Measurements from ENCODE around the gene DLST.

The DLST gene

DNA sequence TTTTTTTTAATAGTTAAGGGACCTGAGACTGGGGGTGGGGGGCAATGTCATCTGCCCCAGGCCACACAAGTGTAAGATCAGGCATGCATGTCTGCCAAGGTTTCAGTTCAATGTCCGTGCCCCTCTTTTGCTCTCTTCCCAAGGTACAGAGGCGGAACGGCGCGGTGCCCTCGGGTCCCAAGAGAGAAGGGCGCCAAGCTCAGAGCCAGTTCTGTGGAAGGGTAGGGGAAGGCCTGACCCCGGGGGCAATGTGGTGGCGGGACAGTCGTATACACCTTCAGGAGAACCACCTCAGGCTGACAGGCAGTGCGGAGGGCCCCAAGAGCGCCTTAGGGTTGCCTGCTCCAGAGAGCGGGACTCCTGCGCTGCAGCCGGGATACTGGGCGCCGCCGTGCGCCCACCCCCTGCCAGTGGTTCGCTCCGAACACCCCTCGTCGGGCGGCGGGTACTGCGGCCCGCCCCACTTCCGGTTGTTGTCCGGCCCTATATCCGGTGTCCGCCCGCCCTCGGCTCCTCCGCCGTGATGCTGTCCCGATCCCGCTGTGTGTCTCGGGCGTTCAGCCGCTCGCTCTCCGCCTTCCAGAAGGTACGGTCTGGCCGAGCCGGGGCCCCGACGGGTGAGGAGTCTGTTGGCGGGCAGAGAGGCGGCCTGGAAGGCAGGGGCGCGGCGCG lies at the start of gene DLST:
Gene DLST (plus strand): TSS at position 486 of the 672 bp plus-strand sequence. CDS start 38 bp downstream, at position 524.
- DNase-seq, result peak; percentile 64 to 94

DNA sequence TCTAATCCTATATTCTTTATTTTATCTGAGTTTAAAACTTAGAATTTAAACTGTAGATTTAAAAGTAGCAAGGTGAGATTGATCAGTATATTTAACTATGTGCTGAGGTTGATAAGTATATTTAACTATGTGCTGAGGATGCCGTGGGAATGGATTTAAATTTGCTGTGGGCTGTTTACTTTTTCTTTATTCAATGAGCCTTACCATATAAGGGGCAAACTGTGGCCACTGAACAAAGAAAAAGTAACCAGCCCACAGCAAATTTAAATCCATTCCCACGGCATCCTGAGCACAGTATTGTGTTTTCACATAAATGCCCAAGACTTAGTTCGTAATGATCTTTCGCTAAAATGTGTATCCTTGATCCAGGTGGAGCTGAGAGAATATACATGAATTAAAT lies 48.9 kb upstream of the DLST start:
- DNase-seq, result no peak

DNA sequence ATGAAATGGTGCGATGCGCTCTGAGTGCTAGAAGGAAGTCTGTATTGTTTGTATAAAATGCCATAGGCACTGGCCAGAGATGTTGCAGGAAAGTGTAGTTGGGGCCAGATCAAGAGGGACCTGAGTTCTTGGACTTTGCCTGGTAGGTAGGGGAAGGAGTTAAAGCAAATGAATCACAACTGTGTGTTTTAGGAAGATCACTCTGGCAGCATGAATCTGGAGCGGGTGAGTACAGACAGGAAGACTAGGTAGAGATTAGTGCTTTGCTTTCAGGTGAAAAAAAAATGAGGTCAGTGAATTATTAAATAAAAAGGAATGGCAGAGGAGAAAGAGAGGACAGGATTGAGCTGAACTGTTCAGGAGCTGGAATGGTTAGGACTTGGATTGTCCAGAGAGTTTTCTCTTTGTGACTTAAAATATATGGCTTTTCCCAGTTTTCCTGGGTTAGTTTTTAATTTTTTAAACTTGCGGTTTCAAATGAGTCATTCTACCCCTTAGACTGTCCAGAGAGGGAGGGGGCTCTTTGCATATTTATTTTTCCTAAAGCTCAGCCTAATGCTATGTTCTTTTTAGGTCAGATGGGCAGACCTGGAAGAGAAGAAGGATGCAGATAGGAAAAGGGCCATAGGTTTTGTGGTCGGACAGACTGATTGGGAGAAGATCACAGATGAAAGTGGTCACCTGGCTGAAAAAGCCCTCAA lies 46.9 kb upstream of the DLST start:
- DNase-seq, result no peak

DNA sequence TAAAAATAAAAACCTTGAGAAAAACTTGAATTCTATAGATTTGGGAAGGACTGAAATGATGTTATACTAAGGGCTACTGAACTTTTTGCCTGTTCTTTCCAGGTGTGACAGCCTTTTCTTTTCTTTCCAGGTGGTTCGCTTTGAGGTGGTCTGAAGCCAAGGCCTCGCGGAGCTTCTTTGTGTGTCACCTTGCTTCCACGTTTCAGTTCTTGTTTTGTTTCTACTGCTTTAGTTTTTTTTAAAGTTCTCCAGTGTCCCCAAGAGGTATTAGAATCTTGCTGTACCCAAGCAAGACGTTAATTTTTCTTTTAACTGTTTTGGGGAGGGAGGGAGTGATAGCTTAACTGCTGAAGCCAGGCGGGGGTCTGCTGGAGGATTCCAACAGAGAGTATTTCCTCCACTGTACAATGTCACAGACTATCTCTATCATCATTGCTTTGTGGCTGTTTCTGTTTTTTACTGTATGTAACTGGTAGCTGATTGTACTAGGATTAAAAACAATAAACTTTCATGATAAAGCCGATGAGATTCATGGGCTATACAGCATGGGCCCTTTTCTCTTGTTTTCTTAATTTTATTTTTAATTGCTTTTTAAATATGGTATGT lies 46.0 kb upstream of the DLST start:
- no peak for DNase-seq

DNA sequence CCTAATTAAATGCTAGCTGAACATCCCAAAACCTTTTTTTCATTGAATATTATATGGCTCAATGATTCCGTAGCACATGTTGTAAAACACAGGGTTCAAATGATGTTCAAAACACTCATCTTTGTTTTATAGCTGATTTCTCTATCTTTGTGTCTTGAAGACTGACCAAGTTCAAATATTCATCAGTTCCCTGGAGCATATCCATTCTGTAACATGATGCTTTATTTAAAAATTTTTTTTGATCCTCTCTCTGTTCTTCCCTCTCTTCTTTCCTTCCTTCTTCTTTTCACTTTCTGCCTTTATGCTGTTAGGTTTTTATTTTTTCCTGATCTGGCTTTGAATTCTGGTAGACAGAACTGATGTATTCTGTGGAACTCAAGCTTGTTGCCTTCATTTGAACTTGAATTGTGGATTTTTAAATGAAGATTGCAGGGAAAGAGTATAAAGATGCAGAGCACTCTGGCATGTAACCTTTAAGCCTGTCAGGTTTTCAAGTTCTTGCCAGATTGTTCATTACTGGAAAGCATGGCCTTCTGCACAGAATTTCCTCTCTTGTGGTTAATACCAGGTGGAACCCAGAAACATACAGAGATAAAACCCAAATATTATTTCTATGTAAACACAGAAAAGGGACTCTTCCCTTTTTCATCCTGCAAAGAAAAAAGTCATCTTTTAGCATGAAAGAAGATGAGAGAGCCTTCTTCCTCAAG lies 45.3 kb upstream of the DLST start:
- DNase-seq, result no peak

DNA sequence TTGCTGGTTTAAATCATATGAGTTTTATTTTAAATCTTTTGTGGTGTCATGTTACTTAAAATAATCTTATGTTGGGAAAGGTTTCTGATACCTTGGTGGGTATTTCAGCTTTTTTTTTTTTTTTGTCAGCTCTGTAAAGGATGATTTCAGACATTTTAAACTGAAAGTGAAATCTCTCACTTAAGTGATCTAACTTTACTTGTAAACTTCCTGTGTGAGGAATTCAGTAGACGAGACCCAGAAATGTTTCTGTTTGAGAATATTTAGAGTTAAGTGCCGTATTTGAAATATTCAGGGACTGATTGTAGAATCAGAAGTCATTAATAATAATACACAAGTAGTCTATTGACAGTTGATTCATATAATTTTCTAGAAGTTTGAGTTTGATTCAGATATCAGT lies 43.5 kb upstream of the DLST start:
- DNase-seq, result no peak

DNA sequence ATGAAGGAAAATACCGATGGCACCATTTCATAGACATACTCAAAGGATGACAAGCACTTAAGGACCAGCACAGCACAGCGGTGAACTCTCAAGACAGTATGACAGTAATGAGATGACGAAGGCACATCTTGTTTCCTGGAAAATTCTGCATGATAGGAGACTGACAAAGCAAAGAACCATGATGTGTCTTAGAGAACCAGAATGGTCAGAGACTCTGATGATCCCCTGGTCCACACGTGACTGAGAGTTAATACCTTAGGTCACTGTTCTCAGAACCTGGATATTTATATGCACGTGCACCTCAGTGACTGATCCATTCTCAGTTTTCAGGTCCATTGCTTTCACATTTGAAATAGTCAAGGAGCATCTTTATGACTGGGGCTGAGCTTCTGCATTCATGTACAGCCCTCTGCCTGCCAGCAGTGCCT lies 41.1 kb upstream of the DLST start:
- DNase-seq, result no peak

DNA sequence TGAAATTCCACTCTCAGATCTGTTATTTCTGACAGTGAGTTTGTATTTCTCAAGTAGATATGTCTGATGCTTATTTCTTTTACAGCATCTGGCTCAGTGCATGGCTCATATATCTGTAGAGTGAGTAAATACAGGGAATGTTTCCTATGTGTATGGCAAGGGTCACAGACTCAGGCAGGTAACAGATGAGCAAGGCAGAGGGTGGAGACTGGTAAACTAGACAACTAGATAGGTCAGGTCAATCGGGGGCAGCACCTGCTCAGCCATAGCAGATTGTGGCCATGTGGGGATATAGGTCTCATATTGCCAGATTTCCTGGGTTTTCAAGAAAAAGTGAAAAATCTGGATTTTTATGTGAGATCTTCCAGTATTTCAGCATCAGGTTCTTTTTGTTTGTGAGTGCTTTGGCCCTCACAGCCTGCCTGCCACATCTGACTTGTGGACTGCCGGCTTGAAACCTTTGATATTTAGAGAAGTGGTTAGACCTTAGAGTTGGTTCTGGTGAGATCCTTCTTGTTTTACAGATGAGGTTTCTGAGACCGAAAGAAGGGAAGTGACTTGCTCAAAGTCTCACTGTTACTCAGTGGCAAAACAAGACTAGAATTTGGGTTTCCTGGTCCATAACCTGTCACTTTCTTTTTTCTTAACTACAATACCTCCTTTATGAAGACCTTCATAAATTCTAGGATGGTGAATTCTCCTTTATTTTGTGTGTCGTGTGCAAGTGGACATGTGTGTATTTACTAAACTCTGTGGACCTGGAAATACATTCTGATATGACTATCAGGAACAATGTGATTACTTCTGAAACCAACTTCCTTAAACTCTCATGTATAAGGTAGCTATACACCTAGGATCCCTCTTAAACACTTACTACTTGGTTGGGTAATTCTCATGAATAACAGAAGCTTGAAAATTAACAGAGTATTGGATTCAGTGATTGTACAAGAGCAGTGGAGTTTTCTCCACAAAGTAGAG lies 40.2 kb upstream of the DLST start:
- no peak for DNase-seq

DNA sequence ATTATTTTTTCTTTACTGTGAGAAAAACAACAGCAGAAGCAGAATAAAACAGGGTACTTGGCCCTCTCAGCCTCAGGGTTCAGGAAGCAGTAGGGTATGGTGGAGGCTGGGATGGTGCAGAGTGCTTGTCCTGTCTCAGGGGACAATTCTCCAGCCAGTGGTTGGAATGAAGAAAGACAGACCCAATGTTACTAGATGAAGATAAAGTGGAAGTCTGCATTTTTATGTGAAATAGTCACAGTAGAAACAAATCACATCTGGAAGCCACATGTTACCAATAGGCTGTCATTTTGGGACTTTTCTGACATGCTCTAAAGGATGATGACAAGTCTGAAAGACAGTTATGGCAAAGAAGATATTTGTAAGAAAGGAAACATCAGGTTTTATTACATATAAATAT lies 38.1 kb upstream of the DLST start:
- DNase-seq, result no peak

DNA sequence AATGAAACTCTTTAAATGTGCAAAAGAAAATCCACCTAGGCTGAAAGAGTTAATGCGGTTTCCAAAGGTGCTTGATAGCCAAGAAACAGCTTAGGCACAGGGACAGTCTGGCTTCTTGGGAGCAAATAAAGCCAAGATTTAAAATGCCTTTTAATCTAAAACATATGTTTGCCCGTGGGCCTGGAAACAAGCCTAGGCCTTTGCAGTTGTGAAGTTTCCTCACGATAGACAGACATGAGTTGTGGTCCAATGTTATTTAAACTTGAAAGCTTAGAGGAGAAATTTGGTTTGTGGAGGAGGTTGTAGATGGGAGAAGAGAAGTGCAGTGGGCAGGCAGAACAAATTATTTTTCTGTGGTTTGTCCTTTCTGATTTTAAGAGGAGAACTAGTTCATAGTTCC lies 35.5 kb upstream of the DLST start:
- no peak for DNase-seq

DNA sequence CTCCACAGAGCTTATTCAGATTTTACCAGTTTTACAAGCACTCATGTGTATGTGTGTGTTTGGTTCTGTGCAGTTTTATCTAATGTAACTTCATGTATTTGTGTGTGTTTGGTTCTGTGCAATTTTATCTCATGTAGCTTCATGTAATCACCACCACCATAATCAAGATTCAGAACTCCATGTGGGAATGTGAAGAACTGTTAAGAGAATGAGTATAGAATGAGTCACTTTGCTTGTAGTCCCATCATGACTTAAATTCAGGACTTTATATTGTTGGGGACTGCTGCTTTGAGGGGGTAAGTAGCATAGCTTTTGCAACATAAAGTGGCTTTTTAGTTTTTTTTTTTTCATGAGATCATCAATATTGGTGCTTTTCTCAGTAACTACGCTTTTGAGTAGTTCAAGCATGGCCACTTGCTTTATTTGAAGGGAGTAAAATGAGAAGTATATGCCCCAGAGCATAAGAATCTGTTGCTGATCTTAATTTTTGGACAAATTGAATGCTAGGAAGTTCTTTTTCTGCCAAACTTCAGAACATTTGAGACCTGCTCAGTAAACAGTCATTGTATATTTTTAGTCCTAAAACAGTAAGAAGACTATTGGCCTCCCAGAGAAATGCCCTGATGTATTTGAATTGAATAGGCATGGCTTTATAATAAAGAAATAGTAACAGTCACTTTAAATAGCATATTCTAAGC lies 34.6 kb upstream of the DLST start:
- DNase-seq, result no peak

DNA sequence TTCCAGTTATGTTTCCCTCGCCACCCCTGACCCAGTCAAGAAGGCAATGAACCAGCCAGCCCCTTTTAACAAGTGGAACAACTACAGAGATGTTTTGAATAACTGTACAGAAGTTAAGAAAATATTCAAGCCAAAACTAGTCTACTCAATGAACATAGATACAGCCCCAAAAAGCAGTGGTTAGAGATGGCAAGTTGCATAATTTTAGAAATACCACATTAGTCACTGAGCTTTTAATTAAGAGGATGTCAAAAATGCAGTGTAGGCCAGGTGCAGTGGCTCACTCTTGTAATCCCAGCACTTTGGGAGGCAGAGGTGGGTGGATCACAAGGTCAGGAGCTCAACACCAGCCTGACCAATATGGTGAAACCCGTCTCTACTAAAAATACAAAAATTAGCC lies 32.9 kb upstream of the DLST start:
- no peak for DNase-seq

DNA sequence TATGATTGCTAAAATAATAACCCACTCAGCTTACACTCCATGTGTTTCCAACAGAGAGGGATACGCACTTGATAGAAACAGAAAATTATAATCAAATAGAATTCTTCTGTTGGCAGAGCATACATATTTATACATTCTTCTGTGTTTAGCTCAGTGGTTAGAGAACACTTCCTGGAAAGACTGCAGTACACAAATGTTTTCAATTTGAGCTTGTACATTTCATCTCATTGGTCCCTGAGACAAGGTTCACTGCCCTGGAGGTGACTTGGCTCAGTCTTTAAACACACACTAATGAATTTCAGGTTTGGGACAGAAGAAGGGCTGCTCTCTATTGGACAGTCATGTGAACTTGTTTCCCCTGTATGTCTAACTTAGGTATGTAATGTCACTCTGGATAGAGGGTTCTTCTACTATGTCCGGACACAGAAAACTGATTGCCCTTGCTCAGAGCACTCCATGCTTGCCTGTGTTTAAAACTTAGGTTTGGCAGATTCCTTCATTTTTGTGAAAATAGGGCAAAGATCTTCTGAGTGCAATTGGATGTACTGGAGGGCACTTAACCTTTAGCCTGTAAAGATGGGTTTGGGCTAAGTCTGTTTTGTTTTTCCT lies 28.7 kb upstream of the DLST start:
- no peak for DNase-seq

DNA sequence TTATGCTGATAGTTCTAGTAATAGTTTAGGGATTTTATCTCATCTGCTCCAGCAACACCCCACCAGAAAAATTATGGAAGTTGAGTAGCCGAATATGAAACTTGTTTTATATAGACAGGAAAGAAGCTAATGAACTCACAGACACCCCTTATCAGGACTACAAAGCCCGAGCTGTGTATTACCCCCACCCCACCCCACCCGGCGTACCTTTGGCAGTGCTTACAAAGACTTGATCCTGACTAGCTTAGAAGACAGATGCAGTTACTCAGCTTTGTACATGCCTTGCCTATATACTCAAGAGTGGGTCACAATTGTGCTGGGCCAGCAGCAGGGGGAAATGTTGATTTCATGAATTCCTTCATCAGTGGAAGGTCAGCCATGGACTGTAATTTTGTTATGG lies 28.1 kb upstream of the DLST start:
- no peak for DNase-seq

DNA sequence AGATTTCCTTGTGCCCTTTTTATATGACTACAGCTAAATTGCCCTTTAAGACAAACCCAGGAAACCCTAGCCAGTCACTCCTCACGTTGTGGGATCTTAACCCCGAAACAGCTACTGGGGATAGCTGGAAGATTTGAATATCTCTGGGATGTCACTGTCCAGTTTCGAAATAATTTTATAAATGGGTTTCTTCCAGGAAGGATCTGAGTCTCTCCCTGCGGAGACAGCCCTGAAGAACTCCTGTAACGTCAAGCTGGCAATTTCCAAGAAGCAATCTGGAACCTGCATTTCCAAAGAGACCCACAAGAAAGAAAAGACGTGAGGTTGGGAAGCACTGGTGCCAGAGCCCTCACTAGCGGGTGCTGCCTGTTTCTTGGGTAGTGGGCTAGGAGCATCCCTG lies 26.7 kb upstream of the DLST start:
- no peak for DNase-seq

DNA sequence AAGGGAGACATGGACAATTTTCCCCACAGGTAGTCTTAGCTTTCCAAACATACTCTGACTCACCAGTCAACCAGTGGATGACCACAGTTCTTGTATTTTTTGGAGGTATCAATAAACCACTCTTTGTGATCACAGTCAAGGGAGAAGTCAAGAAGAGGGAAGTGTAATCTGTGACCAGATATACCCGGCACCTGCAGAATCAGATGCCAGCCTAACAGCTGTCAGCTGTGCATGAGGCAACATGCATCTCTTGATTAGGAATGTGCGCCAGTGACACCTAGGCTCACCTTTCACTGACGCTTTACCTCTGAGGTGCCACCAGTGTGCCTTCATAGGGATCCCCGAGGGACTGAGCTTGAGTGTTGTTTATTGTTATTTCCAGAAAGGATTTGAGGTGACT lies 25.8 kb upstream of the DLST start:
- DNase-seq, result no peak

DNA sequence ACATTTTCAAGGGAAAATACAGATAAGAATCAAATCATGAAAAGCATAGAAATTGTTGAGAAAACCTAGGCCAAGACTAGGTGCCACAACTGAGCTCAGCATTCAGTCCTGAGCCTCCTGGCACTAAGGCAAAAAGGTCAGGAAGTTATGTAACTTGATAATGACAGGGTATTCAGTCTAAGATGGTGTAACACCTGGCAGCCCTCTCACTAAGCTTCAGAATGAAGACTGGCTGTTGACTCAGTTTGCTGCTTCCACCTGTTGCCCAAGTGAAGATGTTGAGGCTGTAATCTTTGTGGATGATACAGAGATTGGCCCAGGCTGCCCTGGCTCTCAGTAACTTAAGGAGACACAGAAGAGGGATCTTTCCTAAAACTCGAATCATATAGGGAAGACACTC lies 25.4 kb upstream of the DLST start:
- no peak for DNase-seq

DNA sequence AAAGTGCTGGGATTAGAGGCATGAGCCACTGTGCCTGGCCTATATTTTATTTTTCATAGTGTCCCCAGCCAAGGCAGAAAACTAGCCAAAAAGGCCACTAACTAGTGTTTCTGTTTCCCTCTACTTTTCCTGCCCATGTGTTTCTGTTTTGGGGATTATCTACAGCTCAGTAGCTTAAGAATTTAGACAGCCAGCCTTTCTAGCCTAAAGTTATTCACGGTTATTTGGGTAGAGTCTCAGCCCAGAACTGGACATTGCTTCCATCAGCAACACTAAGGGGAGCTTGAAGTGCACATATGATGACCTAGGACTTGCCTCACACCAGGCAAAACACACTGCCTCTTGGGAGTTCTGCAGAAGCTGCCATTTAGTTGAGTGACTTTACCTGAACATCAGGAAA lies 23.7 kb upstream of the DLST start:
- no peak for DNase-seq

DNA sequence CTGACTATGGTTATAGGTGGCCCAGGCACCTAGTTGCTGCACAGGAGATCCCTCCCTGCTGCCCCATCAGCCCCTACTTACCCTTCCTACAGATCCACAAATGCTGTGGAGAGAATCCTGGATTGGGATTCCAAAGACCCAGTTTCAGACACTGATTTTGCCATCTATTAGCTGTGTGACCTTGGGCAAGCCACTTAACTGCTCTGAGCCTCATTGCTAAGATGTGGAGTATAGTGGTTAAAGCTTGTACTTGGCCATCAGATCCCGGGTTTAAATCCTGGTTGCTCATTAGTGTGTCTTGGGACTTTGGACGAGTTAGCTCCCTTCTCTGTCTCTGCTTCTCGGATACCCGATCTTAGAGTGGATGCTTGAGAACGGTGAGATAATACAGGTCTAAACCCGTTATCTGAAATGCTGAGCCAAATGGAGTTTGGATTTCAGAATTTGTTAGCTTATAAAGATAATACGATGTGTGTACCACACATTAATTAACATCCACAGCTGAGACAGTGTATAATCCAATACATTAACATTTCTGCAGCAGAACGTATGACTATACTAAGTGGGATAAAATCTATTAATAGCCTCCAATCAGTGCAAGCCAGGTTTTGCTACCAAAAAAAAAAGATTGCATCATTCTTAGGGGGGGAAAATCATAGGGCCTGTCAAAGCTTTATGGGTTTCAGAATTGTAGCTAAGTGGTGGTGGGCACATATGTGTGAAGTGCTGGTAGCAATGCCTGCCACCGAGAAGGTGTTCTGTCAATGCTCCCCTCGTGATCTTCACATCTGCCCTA lies 21.8 kb upstream of the DLST start:
- no peak for DNase-seq

DNA sequence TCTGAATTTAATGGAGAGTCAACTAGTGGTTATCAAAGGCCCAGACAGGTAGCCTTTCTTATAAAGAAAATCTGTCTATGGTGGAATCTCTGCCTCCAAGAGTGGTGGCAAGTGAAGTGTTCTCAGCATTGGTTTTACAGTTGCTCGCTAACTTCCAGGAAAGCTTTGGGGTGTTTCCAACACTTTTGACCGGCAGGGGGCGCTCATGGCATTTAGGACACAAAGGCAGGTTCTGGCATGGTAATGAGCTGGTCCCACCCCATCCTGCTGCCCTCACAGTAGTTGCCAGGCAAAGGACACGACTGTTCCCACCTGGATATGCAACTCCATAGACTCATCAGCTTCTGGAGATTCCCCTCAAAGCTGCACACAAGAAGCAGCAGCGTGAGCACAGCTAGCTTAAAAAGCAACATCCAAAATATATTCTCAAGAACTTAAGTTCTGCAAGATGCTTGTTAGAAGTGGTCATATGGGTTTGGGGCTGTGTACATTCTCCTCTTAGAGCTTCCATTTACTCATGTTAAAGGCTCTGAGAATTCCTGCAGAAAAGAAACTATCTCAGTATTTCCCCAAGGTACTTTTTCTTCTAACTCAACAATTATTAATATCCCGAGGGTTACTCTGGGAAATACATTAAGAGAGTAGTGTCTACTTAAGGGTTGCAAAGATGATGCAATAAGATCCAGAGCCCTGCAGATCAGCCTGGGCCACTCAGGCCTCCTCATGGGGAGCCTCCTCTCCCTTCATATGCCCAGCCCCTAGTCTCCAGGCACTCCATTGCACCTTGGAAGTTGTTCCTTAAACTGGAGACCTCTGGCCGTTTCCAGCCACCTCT lies 20.6 kb upstream of the DLST start:
- DNase-seq, result peak; percentile 49 to 92

All from NCI-H526 (cell line).